Urinary bladder (tissue), 4 donors: Measurements from ENCODE around the gene LRIG3. TPM values are rescaled to one million over a fixed set of nuclear protein-coding genes. Genes with fewer than 3 reads are reported as not detected.
"Not testable (repeated sequence)": the region's sequence is repeated elsewhere in the genome, so short reads cannot be mapped to it uniquely, and the experiment has no call there.

ENCODE experiments used
- DNase-seq: peaks from one replicate; pipeline ENCODE4 v3.0.0-alpha.2; 2015; ENCODE audit errors: extremely low spot score
- H3K27ac ChIP-seq: one replicate; pipeline ENCODE4 v1.5.1; 2013; ENCODE audit warnings: low read depth, mild to moderate bottlenecking, moderate library complexity
- H3K36me3 ChIP-seq: one replicate; pipeline ENCODE4 v1.6.1; 2013; ENCODE audit warnings: mild to moderate bottlenecking, moderate library complexity; ENCODE audit not compliant: insufficient read depth
- H3K4me1 ChIP-seq: one replicate; pipeline ENCODE4 v1.6.1; 2013; ENCODE audit warnings: mild to moderate bottlenecking, moderate library complexity; ENCODE audit not compliant: insufficient read depth
- H3K4me3 ChIP-seq: one replicate; pipeline ENCODE4 v1.5.1; 2013; ENCODE audit warnings: low read depth, low read length
- WGBS: extraction: QIAGEN DNeasy Blood & Tissue Kit; methylation state at CpG from one replicate; pipeline ENCODE4 v1.1.7; 2013; 5-methylcytosine and 5-hydroxymethylcytosine counted together
- polyA plus RNA-seq: library from polyadenylated mRNA; stranded (reverse); fragments of 200-250 nt; gene quantifications from one replicate; pipeline ENCODE4 v1.2.3, GENCODE V29; 2013
- total RNA-seq: library from RNA; depleted of rRNA; stranded (reverse); fragments of >200 nt; gene quantifications from one replicate; pipeline ENCODE4 v1.2.3, GENCODE V29; 2014
- donor health status: healthy with polysubstance abuse.
- donor health status: healthy.

Gene LRIG3
- total and polyA plus RNA-seq, 2 donors: 27.8 to 139 TPM

- DNase-seq: no peak
- H3K36me3 ChIP-seq: peaks cover 6% of the 10 kb centered on the region
- no peak overlapping the region for H3K27ac ChIP-seq
- H3K4me1 ChIP-seq: no peaks in the 10 kb centered on the region
- no peak overlapping the region for H3K4me3 ChIP-seq
- WGBS: 82% methylated on average over 3 of the region's 3 CpGs
Observed at GRCh38 chr12:58883576-58884334, 36.5 kb downstream of the LRIG3 start.

GRCh38 chr12:58882826-58883225 lies 37.5 kb downstream of the LRIG3 start:
- H3K4me3 ChIP-seq: no peak overlapping the region
- no peak for DNase-seq
- H3K4me1 ChIP-seq: no peaks in the 10 kb centered on the region
- peaks cover 5% of the 10 kb centered on the region for H3K36me3 ChIP-seq
- WGBS: 96% methylated on average over 2 of the region's 2 CpGs
- no peak overlapping the region for H3K27ac ChIP-seq

GRCh38 chr12:58881816-58882215 lies 38.5 kb downstream of the LRIG3 start:
- WGBS: 67% methylated on average over 4 of the region's 4 CpGs
- H3K4me3 ChIP-seq: no peak overlapping the region
- H3K27ac ChIP-seq: no peak overlapping the region
- H3K4me1 ChIP-seq: no peaks in the 10 kb centered on the region
- no peak for DNase-seq
- H3K36me3 ChIP-seq: peaks cover 7% of the 10 kb centered on the region

GRCh38 chr12:58880639-58881038 lies 39.7 kb downstream of the LRIG3 start:
- 90% methylated on average over 7 of the region's 7 CpGs for WGBS
- no peak for DNase-seq
- Histone ChIP-seq H3K4me3 (no peak overlapping the region), H3K27ac (no peak overlapping the region), H3K36me3 (peaks cover 7% of the 10 kb centered on the region), H3K4me1 (no peaks in the 10 kb centered on the region)

- Histone ChIP-seq H3K4me1 (no peaks in the 10 kb centered on the region), H3K27ac (no peak overlapping the region), H3K4me3 (no peak overlapping the region), H3K36me3 (peaks cover 16% of the 10 kb centered on the region)
- DNase-seq: no peak
- 82% methylated on average over 15 of the region's 15 CpGs for WGBS
Observed at GRCh38 chr12:58877243-58877743, 43.0 kb downstream of the LRIG3 start.

- H3K4me1 ChIP-seq: no peaks in the 10 kb centered on the region
- H3K4me3 ChIP-seq: no peak overlapping the region
- H3K36me3 ChIP-seq: peaks cover 15% of the 10 kb centered on the region
- WGBS: 90% methylated on average over 5 of the region's 5 CpGs
- DNase-seq: no peak
- H3K27ac ChIP-seq: no peak overlapping the region
Observed at GRCh38 chr12:58873496-58873895, 46.8 kb downstream of the LRIG3 start.

GRCh38 chr12:58871556-58871955 lies 48.7 kb downstream of the LRIG3 start:
- Histone ChIP-seq H3K4me1 (no peaks in the 10 kb centered on the region), H3K27ac (no peak overlapping the region), H3K4me3 (no peak overlapping the region), H3K36me3 (peaks cover 9% of the 10 kb centered on the region)
- WGBS: 77% methylated on average over 5 of the region's 5 CpGs
- no peak for DNase-seq

- Histone ChIP-seq H3K27ac (no peak overlapping the region), H3K4me1 (no peaks in the 10 kb centered on the region), H3K4me3 (no peak overlapping the region), H3K36me3 (peaks cover 9% of the 10 kb centered on the region)
- no peak for DNase-seq
- 52% methylated on average over 4 of the region's 4 CpGs for WGBS
Observed at GRCh38 chr12:58870595-58870994, 49.7 kb downstream of the LRIG3 start.

- 76% methylated on average over 4 of the region's 4 CpGs for WGBS
- no peaks in the 10 kb centered on the region for H3K36me3 ChIP-seq
- no peak for DNase-seq
- no peak overlapping the region for H3K27ac ChIP-seq
- no peak overlapping the region for H3K4me3 ChIP-seq
- no peaks in the 10 kb centered on the region for H3K4me1 ChIP-seq
Observed at GRCh38 chr12:58860788-58861240, 59.5 kb downstream of the LRIG3 start.

- H3K4me1 ChIP-seq: no peaks in the 10 kb centered on the region
- no peak overlapping the region for H3K4me3 ChIP-seq
- H3K36me3 ChIP-seq: no peaks in the 10 kb centered on the region
- DNase-seq: no peak
- WGBS: 92% methylated on average over 8 of the region's 8 CpGs
- no peak overlapping the region for H3K27ac ChIP-seq
Observed at GRCh38 chr12:58860056-58860787, 60.1 kb downstream of the LRIG3 start.

GRCh38 chr12:58858030-58858429 lies 62.3 kb downstream of the LRIG3 start:
- DNase-seq: no peak
- no peaks in the 10 kb centered on the region for H3K36me3 ChIP-seq
- H3K27ac ChIP-seq: no peak overlapping the region
- 93% methylated on average over 5 of the region's 5 CpGs for WGBS
- H3K4me1 ChIP-seq: no peaks in the 10 kb centered on the region
- no peak overlapping the region for H3K4me3 ChIP-seq

GRCh38 chr12:58857206-58857605 lies 63.1 kb downstream of the LRIG3 start:
- H3K27ac ChIP-seq, H3K4me3 ChIP-seq, H3K4me1 ChIP-seq, H3K36me3 ChIP-seq, DNase-seq: not testable (repeated sequence)
- 50% methylated on average over 1 of the region's 1 CpG for WGBS

GRCh38 chr12:58855630-58856029 lies 64.7 kb downstream of the LRIG3 start:
- H3K4me1 ChIP-seq, H3K4me3 ChIP-seq, H3K27ac ChIP-seq, H3K36me3 ChIP-seq, DNase-seq: not testable (repeated sequence)
- WGBS: 85% methylated on average over 5 of the region's 5 CpGs

- no peak for DNase-seq
- no peaks in the 10 kb centered on the region for H3K36me3 ChIP-seq
- H3K4me1 ChIP-seq: no peaks in the 10 kb centered on the region
- H3K4me3 ChIP-seq: no peak overlapping the region
- H3K27ac ChIP-seq: no peak overlapping the region
- WGBS: 70% methylated on average over 3 of the region's 3 CpGs
Observed at GRCh38 chr12:58850826-58851225, 69.5 kb downstream of the LRIG3 start.
